SK-N-MC (cell line): ENCODE results near the gene PACSIN2.

ENCODE experiments used
- DNase-seq: peaks from one replicate; pipeline ENCODE4 v3.0.0-alpha.2; 2011; ENCODE audit warnings: low read depth, low spot score
- H3K27ac ChIP-seq: fragments of 200-600 bp; sonication (generic); 2 replicates; pipeline ENCODE4 v1.5.1; 2016; ENCODE audit warnings: mixed run types
- H3K36me3 ChIP-seq: fragments of 200-600 bp; sonication (generic); 2 replicates; pipeline ENCODE4 v1.6.1; 2017; ENCODE audit warnings: antibody characterized with exemption, low read length, mixed read lengths; ENCODE audit not compliant: insufficient read depth
- H3K4me3 ChIP-seq: fragments of 200-600 bp; sonication (generic); 2 replicates; pipeline ENCODE4 v1.5.1; 2016
- H3K9ac ChIP-seq: fragments of 200-600 bp; sonication (generic); 2 replicates; pipeline ENCODE4 v1.8.0; 2017; ENCODE audit warnings: mixed run types, mixed read lengths; ENCODE audit not compliant: insufficient read length
- H3K9me3 ChIP-seq: fragments of 200-600 bp; sonication (generic); 2 replicates; pipeline ENCODE4 v1.6.1; 2017; ENCODE audit warnings: low read depth, mild to moderate bottlenecking, antibody characterized with exemption, low read length, moderate library complexity, mixed read lengths
- EZH2 ChIP-seq: fragments of 200-600 bp; sonication (generic); IDR thresholded peaks from one replicate; pipeline ENCODE4 v1.6.1; 2017; ENCODE audit warnings: antibody characterized with exemption
- FOXP2 ChIP-seq: optimal IDR thresholded peaks from 2 replicates; pipeline ENCODE3; 2011; ENCODE audit warnings: mild to moderate bottlenecking, moderate library complexity; ENCODE audit not compliant: insufficient read depth; ENCODE audit errors: extremely low read length, control extremely low read depth
- POLR2AphosphoS5 ChIP-seq: IDR thresholded peaks from 2 replicates; pipeline ENCODE4 v1.6.1; 2012; ENCODE audit warnings: mild to moderate bottlenecking, low read depth, low read length, borderline replicate concordance

Gene PACSIN2

GRCh38 chr22:42856179-42856864 is 158.6 kb downstream of the PACSIN2 start:
- DNase-seq: no peak
- Histone ChIP-seq H3K27ac (no peak overlapping the region), H3K9me3 (no peaks in the 10 kb centered on the region), H3K36me3 (no peaks in the 10 kb centered on the region), H3K9ac (peak overlapping the region; percentile 70), H3K4me3 (peak overlapping the region; percentile 87)
- no peak for TF ChIP-seq FOXP2
- TF ChIP-seq EZH2: no peak
- TF ChIP-seq POLR2AphosphoS5: no peak

GRCh38 chr22:42855721-42856120 is 159.2 kb downstream of the PACSIN2 start:
- H3K36me3 ChIP-seq: no peaks in the 10 kb centered on the region
- TF ChIP-seq FOXP2: no peak
- no peak for TF ChIP-seq POLR2AphosphoS5
- no peak for TF ChIP-seq EZH2
- no peak for DNase-seq
- H3K4me3 ChIP-seq: peak overlapping the region; percentile 87
- peak overlapping the region; percentile 70 for H3K9ac ChIP-seq
- H3K9me3 ChIP-seq: no peaks in the 10 kb centered on the region
- H3K27ac ChIP-seq: no peak overlapping the region

DNA sequence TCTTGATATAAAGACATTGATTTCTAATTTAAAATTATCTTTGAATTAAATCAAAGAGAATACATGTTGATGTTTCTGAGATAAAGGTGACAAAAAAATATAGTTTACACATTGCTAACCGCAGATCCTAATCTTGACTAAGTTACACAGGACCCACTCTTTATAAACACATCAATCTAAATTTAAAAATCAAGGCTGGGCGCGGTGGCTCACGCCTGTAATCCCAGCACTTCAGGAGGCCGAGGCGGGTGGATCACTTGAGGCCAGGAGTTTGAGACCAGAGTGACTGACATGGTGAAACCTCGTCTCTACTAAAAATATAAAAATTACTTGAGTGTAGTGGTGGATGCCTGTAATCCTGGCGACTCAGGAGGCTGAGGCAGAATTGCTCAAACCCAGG is 159.7 kb downstream of the PACSIN2 start:
- H3K4me3 ChIP-seq: no peak overlapping the region
- no peaks in the 10 kb centered on the region for H3K36me3 ChIP-seq
- TF ChIP-seq FOXP2 (no peak), POLR2AphosphoS5 (no peak), EZH2 (no peak)
- no peak for DNase-seq
- H3K9ac ChIP-seq: no peak overlapping the region
- H3K27ac ChIP-seq: no peak overlapping the region
- H3K9me3 ChIP-seq: no peaks in the 10 kb centered on the region

- no peaks in the 10 kb centered on the region for H3K9me3 ChIP-seq
- TF ChIP-seq FOXP2 (no peak), POLR2AphosphoS5 (no peak), EZH2 (no peak)
- H3K36me3 ChIP-seq: no peaks in the 10 kb centered on the region; the same call in 1 of the 2 replicates
- H3K27ac ChIP-seq: no peak overlapping the region
- no peak overlapping the region for H3K4me3 ChIP-seq
- no peak overlapping the region for H3K9ac ChIP-seq
- DNase-seq: no peak
Observed at GRCh38 chr22:42848941-42849550, 165.9 kb downstream of the PACSIN2 start.

DNA sequence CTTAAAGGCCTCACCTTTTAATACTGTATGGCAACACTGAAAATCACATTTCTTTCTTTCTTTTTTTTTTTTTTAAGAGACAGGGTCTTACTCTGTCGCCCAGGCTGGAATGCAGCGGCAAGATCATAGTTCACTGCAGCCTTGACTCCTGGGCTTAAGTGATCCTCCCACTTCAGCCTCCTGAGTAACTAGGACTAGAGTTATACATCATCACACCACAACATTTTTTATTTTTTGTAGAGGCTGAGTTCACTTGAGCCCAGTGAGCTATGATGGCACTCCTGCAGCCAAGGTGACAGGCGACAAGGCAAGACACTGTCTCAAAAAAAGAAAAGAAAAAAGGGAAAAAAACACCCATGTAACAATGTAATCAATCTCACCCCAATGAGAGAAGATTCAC is 167.8 kb downstream of the PACSIN2 start:
- no peak for DNase-seq
- no peak overlapping the region for H3K27ac ChIP-seq
- TF ChIP-seq EZH2 (no peak), FOXP2 (no peak), POLR2AphosphoS5 (no peak)
- H3K4me3 ChIP-seq: no peak overlapping the region
- no peaks in the 10 kb centered on the region; the same call in 1 of the 2 replicates for H3K36me3 ChIP-seq
- no peaks in the 10 kb centered on the region for H3K9me3 ChIP-seq
- no peak overlapping the region for H3K9ac ChIP-seq

- H3K9ac ChIP-seq: no peak overlapping the region
- no peak overlapping the region for H3K4me3 ChIP-seq
- no peak overlapping the region for H3K27ac ChIP-seq
- no peaks in the 10 kb centered on the region for H3K9me3 ChIP-seq
- no peak for DNase-seq
- no peaks in the 10 kb centered on the region; the same call in 1 of the 2 replicates for H3K36me3 ChIP-seq
- TF ChIP-seq FOXP2: no peak
- no peak for TF ChIP-seq EZH2
Observed at GRCh38 chr22:42844756-42845155, 170.2 kb downstream of the PACSIN2 start.

DNA sequence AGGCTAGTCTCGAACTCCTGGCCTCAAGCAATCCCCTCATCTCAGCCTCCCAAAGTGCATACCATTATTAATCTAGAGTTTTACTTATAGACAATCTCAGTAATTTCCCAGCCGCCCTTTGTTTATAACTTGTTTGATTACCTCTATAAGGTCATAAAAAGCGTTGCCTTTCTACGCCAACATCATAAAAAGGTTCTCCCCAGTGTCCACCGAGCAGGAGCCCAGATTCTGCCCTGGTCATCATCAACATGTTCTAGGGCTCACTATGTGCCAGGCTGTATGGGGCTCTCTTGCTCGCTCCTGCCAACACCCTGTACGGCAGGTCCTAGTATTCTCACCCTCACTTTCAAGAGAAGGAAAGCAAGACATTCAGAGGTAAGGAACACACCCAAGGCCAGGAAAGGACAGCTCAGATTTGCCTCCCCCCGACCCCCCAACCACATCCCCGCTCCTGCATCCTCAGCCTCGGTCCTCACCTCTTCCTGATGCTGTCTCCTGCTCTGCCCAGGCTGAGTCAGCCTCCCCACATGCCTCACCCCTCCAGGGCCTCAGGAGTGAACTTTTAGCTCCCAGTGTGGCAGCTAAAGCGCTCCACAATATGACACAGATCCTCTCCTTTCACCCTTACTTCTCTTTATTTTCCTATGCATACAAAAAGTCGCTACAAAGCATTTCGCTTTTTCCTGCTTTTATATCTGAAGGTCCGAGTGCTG is 172.1 kb downstream of the PACSIN2 start:
- H3K4me3 ChIP-seq: no peak overlapping the region
- no peak for TF ChIP-seq FOXP2
- H3K9me3 ChIP-seq: no peaks in the 10 kb centered on the region
- H3K36me3 ChIP-seq: no peaks in the 10 kb centered on the region; the same call in 1 of the 2 replicates
- DNase-seq: no peak
- H3K27ac ChIP-seq: no peak overlapping the region
- H3K9ac ChIP-seq: no peak overlapping the region

DNA sequence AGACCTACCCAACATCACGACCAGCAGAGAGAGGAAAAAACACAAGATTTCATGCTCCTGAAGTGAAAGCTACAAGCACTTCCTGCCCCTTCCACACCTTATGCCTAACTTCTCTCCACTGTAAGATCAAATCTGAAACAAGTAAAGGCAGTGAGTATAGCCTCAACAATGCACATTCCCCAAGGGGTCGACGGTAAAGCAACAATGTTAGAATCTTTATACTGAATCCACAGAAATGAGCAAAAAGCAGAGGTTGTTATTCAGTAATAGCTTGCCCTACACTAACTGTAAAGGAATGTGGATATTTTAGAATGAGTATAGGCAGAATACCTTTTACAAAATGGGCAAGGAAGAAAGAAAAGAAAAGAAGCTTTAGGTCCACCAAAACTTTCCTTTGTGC is 173.5 kb downstream of the PACSIN2 start:
- DNase-seq: no peak
- Histone ChIP-seq H3K27ac (no peak overlapping the region), H3K36me3 (peaks cover 3% of the 10 kb centered on the region; the same call in 1 of the 2 replicates), H3K4me3 (no peak overlapping the region), H3K9ac (no peak overlapping the region), H3K9me3 (no peaks in the 10 kb centered on the region)
- TF ChIP-seq POLR2AphosphoS5: no peak
- TF ChIP-seq EZH2: no peak
- TF ChIP-seq FOXP2: no peak
